H9 (cell line): ENCODE measurements around the gene SLCO4A1. TPM values are rescaled to one million over a fixed set of nuclear protein-coding genes. Genes with fewer than 3 reads are reported as not detected.

Experiments used
- DNase-seq: peaks from one replicate; pipeline ENCODE4 v3.0.0-alpha.2; 2017
- H2AFZ ChIP-seq: one replicate; pipeline ENCODE4 v1.6.1; 2013; ENCODE audit warnings: mild to moderate bottlenecking, low read length, control low read depth, moderate library complexity
- H2AK5ac ChIP-seq: 2 replicates; pipeline ENCODE4 v1.6.1; 2013; ENCODE audit warnings: low read length, control low read depth, mixed read lengths; ENCODE audit not compliant: insufficient read length
- H2BK120ac ChIP-seq: one replicate; pipeline ENCODE4 v1.6.1; 2013; ENCODE audit warnings: low read depth, mild to moderate bottlenecking, low read length, control low read depth, inconsistent platforms; ENCODE audit not compliant: poor library complexity, severe bottlenecking
- H2BK12ac ChIP-seq: 2 replicates; pipeline ENCODE4 v1.6.1; 2013; ENCODE audit warnings: low read length, control low read depth, mixed read lengths, low read depth; ENCODE audit not compliant: insufficient read length
- H2BK15ac ChIP-seq: 2 replicates; pipeline ENCODE4 v1.6.1; 2013; ENCODE audit warnings: low read depth, low read length, control low read depth
- H2BK20ac ChIP-seq: one replicate; pipeline ENCODE4 v1.6.1; 2013; ENCODE audit warnings: low read depth, mild to moderate bottlenecking, low read length, control low read depth, inconsistent platforms; ENCODE audit not compliant: poor library complexity, severe bottlenecking
- H2BK5ac ChIP-seq: 2 replicates; pipeline ENCODE4 v1.6.1; 2013; ENCODE audit warnings: low read length, control low read depth, mixed read lengths; ENCODE audit not compliant: insufficient read length
- H3K14ac ChIP-seq: 2 replicates; pipeline ENCODE4 v1.6.1; 2013; ENCODE audit warnings: low read length, control low read depth; ENCODE audit not compliant: insufficient read depth
- H3K18ac ChIP-seq: 2 replicates; pipeline ENCODE4 v1.6.1; 2013; ENCODE audit warnings: low read depth, mild to moderate bottlenecking, mixed read lengths, low read length, control low read depth; ENCODE audit not compliant: insufficient read length
- H3K23ac ChIP-seq: 2 replicates; pipeline ENCODE4 v1.6.1; 2013; ENCODE audit warnings: low read length, control low read depth, mixed read lengths, low read depth; ENCODE audit not compliant: insufficient read length
- H3K23me2 ChIP-seq: 2 replicates; pipeline ENCODE4 v1.6.1; 2013; ENCODE audit warnings: low read depth, mild to moderate bottlenecking, mixed read lengths, low read length, control low read depth; ENCODE audit not compliant: insufficient read length, poor library complexity, severe bottlenecking
- H3K27ac ChIP-seq: 2 replicates; pipeline ENCODE4 v1.5.1; 2013; ENCODE audit warnings: low read length, control low read depth, mixed read lengths, low read depth; ENCODE audit not compliant: insufficient read length
- H3K27me3 ChIP-seq: 2 replicates; pipeline ENCODE4 v1.6.1; 2013; ENCODE audit warnings: low read length, control low read depth, inconsistent platforms; ENCODE audit not compliant: insufficient read depth
- H3K4ac ChIP-seq: 2 replicates; pipeline ENCODE4 v1.6.1; 2013; ENCODE audit warnings: low read depth, mild to moderate bottlenecking, control low read depth, inconsistent platforms, low read length, moderate library complexity
- H3K4me1 ChIP-seq: 2 replicates; pipeline ENCODE4 v1.6.1; 2013; ENCODE audit warnings: low read length, control low read depth, inconsistent platforms; ENCODE audit not compliant: insufficient read depth
- H3K4me2 ChIP-seq: 2 replicates; pipeline ENCODE4 v1.6.1; 2013; ENCODE audit warnings: low read length, control low read depth, mixed read lengths; ENCODE audit not compliant: insufficient read length, insufficient read depth
- H3K56ac ChIP-seq: 2 replicates; pipeline ENCODE4 v1.6.1; 2013; ENCODE audit warnings: low read depth, mild to moderate bottlenecking, mixed read lengths, low read length, control low read depth; ENCODE audit not compliant: insufficient read length
- H3K79me1 ChIP-seq: 2 replicates; pipeline ENCODE4 v1.6.1; 2013; ENCODE audit warnings: low read depth, mild to moderate bottlenecking, moderate library complexity, low read length, control low read depth, inconsistent platforms; ENCODE audit not compliant: insufficient read depth, poor library complexity, severe bottlenecking
- H3K79me2 ChIP-seq: 2 replicates; pipeline ENCODE4 v1.6.1; 2013; ENCODE audit warnings: low read length, control low read depth, inconsistent platforms; ENCODE audit not compliant: insufficient read depth
- H3K9ac ChIP-seq: 2 replicates; pipeline ENCODE4 v1.6.1; 2013; ENCODE audit warnings: low read length, control low read depth, mixed read lengths; ENCODE audit not compliant: insufficient read length; ENCODE audit errors: extremely low read depth
- H3K9me3 ChIP-seq: one replicate; pipeline ENCODE4 v1.6.1; 2013; ENCODE audit warnings: low read depth, low read length, inconsistent platforms; ENCODE audit not compliant: control insufficient read depth
- H3T11ph ChIP-seq: one replicate; pipeline ENCODE4 v1.6.1; 2013; ENCODE audit warnings: mild to moderate bottlenecking, low read length, control low read depth, inconsistent platforms
- H4K20me1 ChIP-seq: one replicate; pipeline ENCODE4 v1.6.1; 2013; ENCODE audit not compliant: control insufficient read depth, insufficient read length, insufficient read depth
- H4K5ac ChIP-seq: 2 replicates; pipeline ENCODE4 v1.6.1; 2013; ENCODE audit warnings: low read depth, mild to moderate bottlenecking, mixed read lengths, low read length, control low read depth; ENCODE audit not compliant: insufficient read length
- H4K8ac ChIP-seq: replicated peaks from 2 replicates; pipeline ENCODE4 v1.6.1; 2013; ENCODE audit warnings: low read length, control low read depth, mixed read lengths, low read depth; ENCODE audit not compliant: insufficient read length
- H4K91ac ChIP-seq: 2 replicates; pipeline ENCODE4 v1.6.1; 2013; ENCODE audit warnings: low read depth, mild to moderate bottlenecking, moderate library complexity, mixed read lengths, low read length, control low read depth; ENCODE audit not compliant: insufficient read length
- H3K27ac Mint-ChIP-seq, 3 experiments: 2 replicates in 2 of 3; 3 replicates in 1 of 3; pipeline ENCODE4 v1.8.0; 2020 to 2021; ENCODE audit warnings: mixed read lengths in 3 of 3, mild to moderate bottlenecking in 1 of 3, moderate library complexity in 1 of 3
- H3K27me3 Mint-ChIP-seq: 2 replicates; pipeline ENCODE4 v1.8.0; 2021; ENCODE audit warnings: low read depth, mild to moderate bottlenecking, moderate library complexity, mixed read lengths
- H3K36me3 Mint-ChIP-seq, 3 experiments: 2 replicates in 2 of 3; 3 replicates in 1 of 3; pipeline ENCODE4 v1.8.0; 2020 to 2021; ENCODE audit warnings: low read depth in 3 of 3, mixed read lengths in 3 of 3; ENCODE audit not compliant: insufficient read depth in 1 of 3
- H3K4me1 Mint-ChIP-seq, 2 experiments: 2 replicates each; pipeline ENCODE4 v1.8.0; 2020; ENCODE audit warnings: mixed read lengths in 2 of 2
- H3K4me3 Mint-ChIP-seq, 2 experiments: 2 replicates in 1 of 2; 3 replicates in 1 of 2; pipeline ENCODE4 v1.8.0; 2020 to 2021; ENCODE audit warnings: mild to moderate bottlenecking in 2 of 2, mixed read lengths in 2 of 2, moderate library complexity in 1 of 2
- H3K9me3 Mint-ChIP-seq, 2 experiments: 2 replicates in 1 of 2; 3 replicates in 1 of 2; pipeline ENCODE4 v1.8.0; 2020; ENCODE audit warnings: mild to moderate bottlenecking in 2 of 2, mixed read lengths in 2 of 2, moderate library complexity in 1 of 2
- WGBS: extraction: QIAGEN DNeasy Blood & Tissue Kit; methylation state at CpG from one replicate; pipeline ENCODE4 v1.1.7; 2013; ENCODE audit warnings: missing lambda C conversion rate, low lambda C conversion rate, mixed read lengths; ENCODE audit not compliant: insufficient read length; ENCODE audit errors: extremely low coverage; 5-methylcytosine and 5-hydroxymethylcytosine counted together
- total RNA-seq: library from RNA; stranded (reverse); gene quantifications from 2 replicates; pipeline ENCODE4 v1.2.1, GENCODE V29; 2021
- TF ChIP-seq, protein P1 (sequence below): fragments of 200-600 bp; sonication (generic); conservative IDR thresholded peaks from 3 replicates; pipeline ENCODE4 v1.8.0; 2021; ENCODE audit warnings: antibody characterized with exemption, mild to moderate bottlenecking

Gene SLCO4A1
- total RNA-seq, 1 experiment from 2014 or later = 9.4 TPM

DNA sequence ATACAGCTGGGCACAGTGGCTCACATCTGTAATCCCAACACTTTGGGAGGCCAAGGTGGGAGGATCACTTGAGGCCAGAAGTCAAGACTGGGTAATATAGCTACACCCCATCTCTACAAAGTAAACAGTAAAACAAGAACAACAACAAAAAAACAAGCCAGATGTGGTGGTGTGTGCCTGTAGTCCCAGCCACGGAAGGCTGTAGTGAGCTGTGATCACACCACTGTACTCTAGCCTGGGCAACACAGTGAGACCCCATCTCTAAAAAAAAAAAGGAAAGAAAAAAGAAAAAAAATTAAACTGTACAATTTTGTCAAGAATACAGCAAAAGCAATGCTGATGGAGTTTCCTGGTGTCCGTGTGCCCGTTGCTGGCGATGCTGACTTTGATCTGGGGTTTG, 47.2 kb upstream of the SLCO4A1 start:
- Mint-ChIP-seq H3K9me3 (peaks cover 0 to 2% of the 10 kb centered on the region in 2 experiments; a peak in 2 of 5 replicates), H3K27ac (no peak overlapping the region), H3K4me3 (no peak overlapping the region), H3K4me1 (peaks cover 0 to 3% of the 10 kb centered on the region in 2 experiments; a peak in 1 of 4 replicates), H3K27me3 (peaks cover 26% of the 10 kb centered on the region), H3K36me3 (no peaks in the 10 kb centered on the region)
- no peak overlapping the region for H3T11ph ChIP-seq
- no peak overlapping the region for H4K8ac ChIP-seq
- no peak overlapping the region for H3K23ac ChIP-seq
- H2BK20ac ChIP-seq = no peak overlapping the region
- no peaks in the 10 kb centered on the region for H4K20me1 ChIP-seq
- H3K4me2 ChIP-seq = no peak overlapping the region
- H3K27me3 ChIP-seq = no peaks in the 10 kb centered on the region
- H3K14ac ChIP-seq = no peak overlapping the region
- no peak overlapping the region for H2BK120ac ChIP-seq
- no peak overlapping the region for H4K91ac ChIP-seq
- no peak for DNase-seq
- H2AK5ac ChIP-seq = no peak overlapping the region
- no peak overlapping the region for H3K18ac ChIP-seq
- no peaks in the 10 kb centered on the region for H3K4me1 ChIP-seq
- H3K9ac ChIP-seq = no peak overlapping the region
- H2AFZ ChIP-seq = no peak overlapping the region
- H2BK15ac ChIP-seq = no peak overlapping the region
- no peak overlapping the region for H3K27ac ChIP-seq
- no CpG with 5 or more reads among the region's 4 CpGs for WGBS
- H3K9me3 ChIP-seq = no peaks in the 10 kb centered on the region
- no peaks in the 10 kb centered on the region for H3K79me2 ChIP-seq
- no peak overlapping the region for H4K5ac ChIP-seq
- no peak overlapping the region for H3K56ac ChIP-seq
- TF ChIP-seq, protein P1, sequence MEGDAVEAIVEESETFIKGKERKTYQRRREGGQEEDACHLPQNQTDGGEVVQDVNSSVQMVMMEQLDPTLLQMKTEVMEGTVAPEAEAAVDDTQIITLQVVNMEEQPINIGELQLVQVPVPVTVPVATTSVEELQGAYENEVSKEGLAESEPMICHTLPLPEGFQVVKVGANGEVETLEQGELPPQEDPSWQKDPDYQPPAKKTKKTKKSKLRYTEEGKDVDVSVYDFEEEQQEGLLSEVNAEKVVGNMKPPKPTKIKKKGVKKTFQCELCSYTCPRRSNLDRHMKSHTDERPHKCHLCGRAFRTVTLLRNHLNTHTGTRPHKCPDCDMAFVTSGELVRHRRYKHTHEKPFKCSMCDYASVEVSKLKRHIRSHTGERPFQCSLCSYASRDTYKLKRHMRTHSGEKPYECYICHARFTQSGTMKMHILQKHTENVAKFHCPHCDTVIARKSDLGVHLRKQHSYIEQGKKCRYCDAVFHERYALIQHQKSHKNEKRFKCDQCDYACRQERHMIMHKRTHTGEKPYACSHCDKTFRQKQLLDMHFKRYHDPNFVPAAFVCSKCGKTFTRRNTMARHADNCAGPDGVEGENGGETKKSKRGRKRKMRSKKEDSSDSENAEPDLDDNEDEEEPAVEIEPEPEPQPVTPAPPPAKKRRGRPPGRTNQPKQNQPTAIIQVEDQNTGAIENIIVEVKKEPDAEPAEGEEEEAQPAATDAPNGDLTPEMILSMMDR = no peak
- no peak overlapping the region for H3K4ac ChIP-seq
- no peaks in the 10 kb centered on the region for H3K23me2 ChIP-seq
- no peak overlapping the region for H2BK12ac ChIP-seq
- H3K79me1 ChIP-seq = no peaks in the 10 kb centered on the region
- H2BK5ac ChIP-seq = no peak overlapping the region
